Left ventricle myocardium superior (tissue), 1 donor: ENCODE data around the gene NT5C1B. TPM values are rescaled to one million over a fixed set of nuclear protein-coding genes. Genes with fewer than 3 reads are reported as not detected.

Experiments
- ATAC-seq: fragments of 200-7000 bp; cut with Tn5 transposase; one replicate; pipeline ENCODE4 v1.9.1; 2020; ENCODE audit warnings: mild to moderate bottlenecking, moderate library complexity
- DNase-seq: peaks from one replicate; pipeline ENCODE4 v3.0.0-alpha.2; 2020
- intact Hi-C: fragments of 100-400 bp; cut with micrococcal nuclease; formaldehyde crosslinking; loops from one replicate; pipeline ENCODE4 v1.11.0; 2022
- total RNA-seq: library from RNA; stranded (reverse); fragmentation: NEBNext Ultra II Directional; extraction: Animal tissue kit (Norgen Biotek cat#: 25700); gene quantifications from one replicate; pipeline ENCODE4 v1.2.1, GENCODE V29; 2021
- donor health status: DM: no; HTN: yes; CAD: no; lungs with severe emphysema.

The NT5C1B gene
- total RNA-seq, 1 donor from 2014 or later: not detected

- intact Hi-C loops: loop anchor here (5.0 to 10.0 kb wide), 2 partner anchors 222 to 1340 kb away; no protein-coding TSS in a partner anchor
- no peak for DNase-seq
- no peak for ATAC-seq
These were observed 66.8 kb downstream of the NT5C1B start for GRCh38 chr2:18522484-18523146.

DNA sequence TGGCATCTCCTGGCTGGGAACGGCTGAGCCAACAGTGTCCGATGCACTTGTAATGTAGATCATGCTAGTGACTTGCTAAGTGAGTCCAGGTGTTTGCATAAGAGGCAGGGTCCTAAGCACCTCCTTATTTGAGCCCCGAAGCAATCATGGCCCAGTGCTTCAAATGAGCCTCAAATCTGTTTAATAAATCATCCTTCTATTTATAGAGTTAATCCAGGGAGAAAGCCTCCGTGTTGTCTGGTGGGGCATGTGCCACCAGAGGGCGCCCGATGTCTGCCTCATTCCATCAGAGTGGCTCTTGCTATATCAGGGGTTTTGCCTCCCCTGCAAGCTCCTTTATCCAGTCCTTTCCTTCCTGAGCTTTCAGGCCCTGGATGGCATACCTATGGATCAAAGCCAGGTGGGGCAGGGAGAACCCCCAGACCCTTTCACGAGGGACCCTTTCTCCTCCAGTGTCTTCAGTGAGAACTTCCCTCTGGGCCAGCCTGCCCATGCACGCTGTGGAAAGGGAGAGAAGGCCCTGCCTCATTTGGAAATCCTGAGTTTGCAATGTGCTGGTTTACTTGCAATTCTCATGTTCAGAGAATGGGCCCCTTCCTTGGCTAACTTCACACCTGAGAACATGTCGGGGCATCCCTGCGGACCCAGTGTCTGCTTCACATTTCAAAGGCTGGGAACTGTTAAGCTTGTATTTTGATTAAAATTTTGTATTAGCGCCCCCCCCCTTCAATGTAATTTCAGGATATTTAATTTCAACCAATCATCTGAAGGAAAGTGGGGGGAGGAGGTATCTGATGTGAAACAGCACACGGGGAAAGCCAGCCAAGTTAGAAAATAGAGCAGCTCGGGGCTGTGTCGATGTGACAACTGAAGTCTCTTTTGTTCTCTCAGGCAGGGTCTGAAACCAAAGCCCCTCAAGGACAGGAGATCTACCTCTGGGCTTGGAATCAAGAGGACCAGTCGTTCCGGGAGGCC lies 68.6 kb downstream of the NT5C1B start:
- peak; percentile 93 for DNase-seq
- peak; percentile 84 for ATAC-seq
- intact Hi-C loops: loop anchor here (5.0 to 10.0 kb wide), 2 partner anchors 224 to 1342 kb away; no protein-coding TSS in a partner anchor

DNA sequence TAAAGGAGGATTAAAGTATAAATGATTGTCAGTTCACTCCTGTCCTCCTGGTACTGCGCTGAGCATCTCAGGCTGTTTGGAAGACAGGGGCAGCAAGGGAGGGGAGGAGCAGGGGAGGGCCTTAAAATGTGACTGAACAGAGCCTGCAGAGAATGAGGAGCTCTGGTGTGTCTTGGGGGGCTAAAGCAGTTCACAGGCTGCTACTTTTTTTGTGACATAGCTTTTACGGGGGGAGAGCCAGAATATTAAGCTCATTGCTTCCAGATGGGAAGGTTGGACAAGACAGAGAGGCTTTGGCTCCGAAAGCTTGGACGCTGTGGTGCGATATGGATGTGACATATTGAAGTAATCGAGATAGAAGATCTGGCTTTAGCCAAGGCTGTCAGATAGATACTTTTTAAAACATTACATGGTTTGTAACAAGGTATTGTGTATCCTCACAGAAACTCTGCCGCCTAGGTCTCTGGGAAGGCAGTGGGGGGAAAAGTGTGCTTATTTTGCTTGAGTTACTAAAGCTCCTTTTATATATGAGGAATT lies 69.4 kb downstream of the NT5C1B start:
- ATAC-seq (peak; percentile 32), DNase-seq (peak; percentile 17)
- intact Hi-C loops: loop anchor here (5.0 to 10.0 kb wide), 2 partner anchors 225 to 1342 kb away; no protein-coding TSS in a partner anchor

- no peak for DNase-seq
- peak; percentile 33 for ATAC-seq
- intact Hi-C loops: no loop called here
These were observed 71.0 kb downstream of the NT5C1B start for GRCh38 chr2:18518116-18519111.

GRCh38 chr2:18517386-18517785 lies 72.0 kb downstream of the NT5C1B start:
- no peak for DNase-seq
- ATAC-seq: no peak
- intact Hi-C loops: no loop called here

DNA sequence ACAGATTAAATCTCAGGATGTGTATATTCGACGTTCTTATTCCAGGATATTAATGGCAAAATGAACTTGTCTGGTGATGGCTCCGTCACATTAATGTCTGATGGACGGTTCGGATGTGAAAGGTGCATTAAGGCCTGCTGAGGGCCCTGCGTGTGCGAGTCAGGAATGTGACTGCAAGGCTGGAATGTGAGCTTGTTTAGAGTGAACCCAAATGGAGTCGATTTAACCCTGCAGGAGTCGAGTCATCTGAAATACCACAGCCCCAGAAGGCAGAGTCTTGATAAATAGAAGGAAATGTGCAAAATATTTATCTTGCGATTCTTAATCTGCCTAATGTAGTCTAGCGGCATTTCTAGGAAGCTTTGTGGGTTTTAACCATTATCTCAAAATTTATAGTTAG lies 73.3 kb downstream of the NT5C1B start:
- ATAC-seq (no peak), DNase-seq (no peak)
- intact Hi-C loops: no loop called here

GRCh38 chr2:18514526-18515461 lies 74.6 kb downstream of the NT5C1B start:
- intact Hi-C loops: no loop called here
- no peak for DNase-seq

More at GRCh38 chr2:18514526-18515461, 74.6 kb downstream of the NT5C1B start:
- ATAC-seq: no peak

Other genes with a start within 250 kb of the NT5C1B start
- gene RDH14, start 28.9 kb downstream of the NT5C1B start, total RNA-seq: 50.3 TPM